ENCODE data around the gene SPATA1.

DNA sequence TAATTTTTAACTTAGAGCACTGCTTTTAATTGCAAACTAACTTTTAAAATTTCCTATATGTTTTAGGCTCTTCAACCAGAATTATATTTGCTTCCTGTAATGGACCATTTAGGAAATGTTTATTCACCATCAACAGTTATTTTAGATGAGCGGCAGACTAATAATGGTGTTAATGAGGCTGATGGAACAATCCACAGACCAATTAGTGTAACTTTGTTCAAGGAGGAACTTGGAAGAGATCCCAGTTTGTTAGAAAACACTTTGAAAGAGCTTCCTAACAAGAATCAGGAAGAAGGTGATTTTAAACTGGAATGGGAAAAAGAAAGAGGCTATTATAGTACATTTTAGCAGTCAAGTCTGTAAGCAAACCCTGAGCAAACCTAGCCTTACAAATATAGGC lies 19.6 kb downstream of the SPATA1 start:
- TF ChIP-seq, protein P1, sequence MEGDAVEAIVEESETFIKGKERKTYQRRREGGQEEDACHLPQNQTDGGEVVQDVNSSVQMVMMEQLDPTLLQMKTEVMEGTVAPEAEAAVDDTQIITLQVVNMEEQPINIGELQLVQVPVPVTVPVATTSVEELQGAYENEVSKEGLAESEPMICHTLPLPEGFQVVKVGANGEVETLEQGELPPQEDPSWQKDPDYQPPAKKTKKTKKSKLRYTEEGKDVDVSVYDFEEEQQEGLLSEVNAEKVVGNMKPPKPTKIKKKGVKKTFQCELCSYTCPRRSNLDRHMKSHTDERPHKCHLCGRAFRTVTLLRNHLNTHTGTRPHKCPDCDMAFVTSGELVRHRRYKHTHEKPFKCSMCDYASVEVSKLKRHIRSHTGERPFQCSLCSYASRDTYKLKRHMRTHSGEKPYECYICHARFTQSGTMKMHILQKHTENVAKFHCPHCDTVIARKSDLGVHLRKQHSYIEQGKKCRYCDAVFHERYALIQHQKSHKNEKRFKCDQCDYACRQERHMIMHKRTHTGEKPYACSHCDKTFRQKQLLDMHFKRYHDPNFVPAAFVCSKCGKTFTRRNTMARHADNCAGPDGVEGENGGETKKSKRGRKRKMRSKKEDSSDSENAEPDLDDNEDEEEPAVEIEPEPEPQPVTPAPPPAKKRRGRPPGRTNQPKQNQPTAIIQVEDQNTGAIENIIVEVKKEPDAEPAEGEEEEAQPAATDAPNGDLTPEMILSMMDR (IDR thresholded peaks at IDR 0.05): no peak
- TF ChIP-seq EZH2 (IDR thresholded peaks at IDR 0.05): no peak
- TF ChIP-seq EZH2phosphoT487 (IDR thresholded peaks at IDR 0.05): no peak

All from neural progenitor cell (in vitro differentiated cells).